Measurements from ENCODE around the gene GZF1. TPM values are rescaled to one million over a fixed set of nuclear protein-coding genes. Genes with fewer than 3 reads are reported as not detected.

Gene GZF1
- 10 to 100 TPM; 12.2 to 13.1 TPM for total RNA-seq

GRCh38 chr20:23361476-23362391 is at the start of gene GZF1:
Gene GZF1, plus strand, starts transcription at chr20:23362182. Its CDS starts 2,202 bp downstream, at chr20:23364384.
- ChIA-PET CTCF (interaction anchor here (2.0 kb wide), 1 partner anchor 11 kb away, joined by 10 read pairs; the partner anchor contains the start of gene NXT1), POLR2A (interaction anchor here (1.1 to 3.1 kb wide), 4 partner anchors 9 to 59 kb away, joined by 3 to 24 read pairs (median 6); partner anchors contain the start of genes NAPB and NXT1)

GRCh38 chr20:23313271-23313670 is 48.7 kb upstream of the GZF1 start:
- POLR2A ChIA-PET: no interaction called here
- CTCF ChIA-PET: no interaction called here

GRCh38 chr20:23314699-23315098 is 47.3 kb upstream of the GZF1 start:
- CTCF ChIA-PET: no interaction called here
- POLR2A ChIA-PET: no interaction called here

- ChIA-PET POLR2A (no interaction called here), CTCF (no interaction called here)
Measured at GRCh38 chr20:23315099-23315498, 46.9 kb upstream of the GZF1 start.

- ChIA-PET CTCF (no interaction called here), POLR2A (no interaction called here)
Measured at GRCh38 chr20:23316626-23317025, 45.4 kb upstream of the GZF1 start.

GRCh38 chr20:23317081-23317480 is 44.9 kb upstream of the GZF1 start:
- CTCF ChIA-PET: no interaction called here
- POLR2A ChIA-PET: no interaction called here

- ChIA-PET CTCF (no interaction called here), POLR2A (no interaction called here)
Measured at GRCh38 chr20:23318347-23318746, 43.6 kb upstream of the GZF1 start.

- CTCF ChIA-PET: no interaction called here
Measured at GRCh38 chr20:23320317-23320716, 41.7 kb upstream of the GZF1 start.

GRCh38 chr20:23325107-23325506 is 36.9 kb upstream of the GZF1 start:
- CTCF ChIA-PET: no interaction called here
- POLR2A ChIA-PET: no interaction called here

More at GRCh38 chr20:23320317-23320716, 41.7 kb upstream of the GZF1 start:
- POLR2A ChIA-PET: no interaction called here

- ChIA-PET CTCF (no interaction called here), POLR2A (no interaction called here)
Measured at GRCh38 chr20:23326774-23327173, 35.2 kb upstream of the GZF1 start.

GRCh38 chr20:23327617-23328333 is 34.2 kb upstream of the GZF1 start:
- POLR2A ChIA-PET: no interaction called here
- CTCF ChIA-PET: no interaction called here

- ChIA-PET POLR2A (no interaction called here), CTCF (no interaction called here)
Measured at GRCh38 chr20:23331450-23332350, 30.3 kb upstream of the GZF1 start.

GRCh38 chr20:23332467-23332866 is 29.5 kb upstream of the GZF1 start:
- POLR2A ChIA-PET: no interaction called here

GRCh38 chr20:23334111-23334510 is 27.9 kb upstream of the GZF1 start:
- POLR2A ChIA-PET: no interaction called here

More at GRCh38 chr20:23332467-23332866, 29.5 kb upstream of the GZF1 start:
- CTCF ChIA-PET: no interaction called here

GRCh38 chr20:23335521-23335920 is 26.5 kb upstream of the GZF1 start:
- ChIA-PET POLR2A (no interaction called here), CTCF (no interaction called here)

More at GRCh38 chr20:23334111-23334510, 27.9 kb upstream of the GZF1 start:
- CTCF ChIA-PET: no interaction called here

GRCh38 chr20:23336476-23336875 is 25.5 kb upstream of the GZF1 start:
- CTCF ChIA-PET: no interaction called here
- POLR2A ChIA-PET: no interaction called here

- ChIA-PET POLR2A (no interaction called here), CTCF (no interaction called here)
Measured at GRCh38 chr20:23337312-23337711, 24.7 kb upstream of the GZF1 start.

GRCh38 chr20:23339986-23340385 is 22.0 kb upstream of the GZF1 start:
- ChIA-PET CTCF (interaction anchor here (0.9 to 1.3 kb wide), 2 partner anchors 10 to 648 kb away, joined by 3 read pairs; no protein-coding TSS in a partner anchor), POLR2A (interaction anchor here (1.3 kb wide), 1 partner anchor 10 kb away, joined by 4 read pairs; no protein-coding TSS in a partner anchor)

GRCh38 chr20:23340524-23340923 is 21.5 kb upstream of the GZF1 start:
- POLR2A ChIA-PET: interaction anchor here (1.3 kb wide), 1 partner anchor 9 kb away, joined by 4 read pairs; no protein-coding TSS in a partner anchor
- CTCF ChIA-PET: interaction anchor here (1.3 kb wide), 1 partner anchor 649 kb away, joined by 3 read pairs; no protein-coding TSS in a partner anchor
